Smooth muscle cell (in vitro differentiated cells): Measurements from ENCODE around the gene SIPA1L3. TPM values are rescaled to one million over a fixed set of nuclear protein-coding genes. Genes with fewer than 3 reads are reported as not detected.

Experiments
- DNase-seq: peaks from one replicate; lab custom pipeline; 2025; ENCODE audit not compliant: unreplicated experiment; lab: John Stamatoyannopoulos, UW
- H2AFZ ChIP-seq: fragments of 200-600 bp; sonication (generic); 2 replicates; pipeline ENCODE4 v1.6.0; 2016; ENCODE audit warnings: antibody characterized with exemption, low read depth, mild to moderate bottlenecking
- H3F3A ChIP-seq: fragments of 200-600 bp; sonication (generic); 2 replicates; pipeline ENCODE4 v1.6.0; 2017; ENCODE audit warnings: antibody characterized with exemption, low read depth
- H3K27ac ChIP-seq: fragments of 200-600 bp; sonication (generic); 2 replicates; pipeline ENCODE4 v1.5.1; 2016; ENCODE audit warnings: low read depth, mild to moderate bottlenecking
- H3K27me3 ChIP-seq: fragments of 200-600 bp; sonication (generic); 2 replicates; pipeline ENCODE4 v1.6.1; 2016; ENCODE audit warnings: low read depth, mild to moderate bottlenecking
- H3K36me3 ChIP-seq: fragments of 200-600 bp; sonication (generic); 2 replicates; pipeline ENCODE4 v1.5.1; 2016; ENCODE audit warnings: low read depth
- H3K4me1 ChIP-seq: fragments of 200-600 bp; sonication (generic); 2 replicates; pipeline ENCODE4 v1.5.1; 2016; ENCODE audit warnings: low read depth
- H3K4me2 ChIP-seq: fragments of 200-600 bp; sonication (generic); 2 replicates; pipeline ENCODE4 v1.6.0; 2016; ENCODE audit warnings: mild to moderate bottlenecking
- H3K4me3 ChIP-seq: fragments of 200-600 bp; sonication (generic); 2 replicates; pipeline ENCODE4 v1.5.1; 2016; ENCODE audit warnings: mild to moderate bottlenecking
- H3K79me2 ChIP-seq: fragments of 200-600 bp; sonication (generic); 2 replicates; pipeline ENCODE4 v1.6.0; 2016; ENCODE audit warnings: low read depth, mild to moderate bottlenecking
- H3K9ac ChIP-seq: fragments of 200-600 bp; sonication (generic); 2 replicates; pipeline ENCODE4 v1.6.0; 2016; ENCODE audit warnings: low read depth
- H3K9me3 ChIP-seq: fragments of 200-600 bp; sonication (generic); replicated peaks from 2 replicates; pipeline ENCODE4 v1.5.1; 2016; ENCODE audit warnings: low read depth
- H4K20me1 ChIP-seq: fragments of 200-600 bp; sonication (generic); 2 replicates; pipeline ENCODE4 v1.6.0; 2016; ENCODE audit warnings: low read depth
- CTCF ChIP-seq: fragments of 200-600 bp; sonication (generic); IDR thresholded peaks from 2 replicates; pipeline ENCODE4 v1.5.1; 2017; ENCODE audit warnings: borderline replicate concordance, mild to moderate bottlenecking, antibody characterized with exemption; ENCODE audit not compliant: insufficient read depth, poor library complexity, severe bottlenecking
- WGBS: methylation state at CpG from one replicate; pipeline ENCODE4 v1.1.7; 2016; ENCODE audit warnings: low lambda C conversion rate; 5-methylcytosine and 5-hydroxymethylcytosine counted together
- polyA plus RNA-seq: library from polyadenylated mRNA; unstranded; fragments of >200 nt; fragmentation: Nextera tagmentation; extraction: Ambion mirVana; gene quantifications from 2 replicates; pipeline ENCODE4 v1.2.1, GENCODE V29; 2016
- total RNA-seq: library from RNA; depleted of rRNA; stranded (reverse); fragments of >200 nt; gene quantifications from 2 replicates; pipeline ENCODE4 v1.2.3, GENCODE V29; 2014

SIPA1L3 gene
- total and polyA plus RNA-seq, 2 experiments from 2014 or later, result 6.5 to 7.6 TPM

GRCh38 chr19:38194061-38194701 lies 287.2 kb downstream of the SIPA1L3 start:
- Histone ChIP-seq H4K20me1 (no peaks in the 10 kb centered on the region), H3K4me3 (no peak overlapping the region), H3F3A (no peaks in the 10 kb centered on the region), H3K27ac (no peak overlapping the region), H3K4me2 (no peak overlapping the region), H3K4me1 (no peaks in the 10 kb centered on the region), H3K27me3 (no peaks in the 10 kb centered on the region), H3K9ac (no peak overlapping the region), H3K9me3 (no peaks in the 10 kb centered on the region), H3K79me2 (no peaks in the 10 kb centered on the region), H3K36me3 (no peaks in the 10 kb centered on the region), H2AFZ (no peak overlapping the region)
- TF ChIP-seq CTCF, result no peak
- DNase-seq, result no peak
- 90% methylated on average over 13 of the region's 13 CpGs for WGBS

GRCh38 chr19:38195237-38195636 lies 288.2 kb downstream of the SIPA1L3 start:
- Histone ChIP-seq H3K27ac (no peak overlapping the region), H3F3A (no peaks in the 10 kb centered on the region), H2AFZ (no peak overlapping the region), H3K4me1 (no peaks in the 10 kb centered on the region), H4K20me1 (no peaks in the 10 kb centered on the region), H3K36me3 (no peaks in the 10 kb centered on the region), H3K27me3 (no peaks in the 10 kb centered on the region), H3K9ac (no peak overlapping the region), H3K9me3 (no peaks in the 10 kb centered on the region), H3K4me2 (no peak overlapping the region), H3K4me3 (no peak overlapping the region), H3K79me2 (no peaks in the 10 kb centered on the region)
- no peak for TF ChIP-seq CTCF
- 93% methylated on average over 10 of the region's 10 CpGs for WGBS
- no peak for DNase-seq

- H3K4me3 ChIP-seq, result no peak overlapping the region
- no peak overlapping the region for H3K9ac ChIP-seq
- H3F3A ChIP-seq, result no peaks in the 10 kb centered on the region
- no peaks in the 10 kb centered on the region for H3K4me1 ChIP-seq
- no peak overlapping the region for H3K4me2 ChIP-seq
- no peaks in the 10 kb centered on the region for H3K79me2 ChIP-seq
- DNase-seq, result no peak
- no peaks in the 10 kb centered on the region for H3K9me3 ChIP-seq
- no peaks in the 10 kb centered on the region for H4K20me1 ChIP-seq
- H2AFZ ChIP-seq, result no peak overlapping the region
- no peak overlapping the region for H3K27ac ChIP-seq
- H3K27me3 ChIP-seq, result no peaks in the 10 kb centered on the region
- TF ChIP-seq CTCF, result no peak
- WGBS, result 95% methylated on average over 13 of the region's 13 CpGs
- no peaks in the 10 kb centered on the region for H3K36me3 ChIP-seq
Observed at GRCh38 chr19:38196245-38196837, 289.3 kb downstream of the SIPA1L3 start.
